RPMI8226 (cell line): ENCODE measurements around the gene BNIP5.

ENCODE experiments used
- DNase-seq: peaks from one replicate; pipeline ENCODE4 v3.0.0-alpha.2; 2015

BNIP5 gene, protein sequence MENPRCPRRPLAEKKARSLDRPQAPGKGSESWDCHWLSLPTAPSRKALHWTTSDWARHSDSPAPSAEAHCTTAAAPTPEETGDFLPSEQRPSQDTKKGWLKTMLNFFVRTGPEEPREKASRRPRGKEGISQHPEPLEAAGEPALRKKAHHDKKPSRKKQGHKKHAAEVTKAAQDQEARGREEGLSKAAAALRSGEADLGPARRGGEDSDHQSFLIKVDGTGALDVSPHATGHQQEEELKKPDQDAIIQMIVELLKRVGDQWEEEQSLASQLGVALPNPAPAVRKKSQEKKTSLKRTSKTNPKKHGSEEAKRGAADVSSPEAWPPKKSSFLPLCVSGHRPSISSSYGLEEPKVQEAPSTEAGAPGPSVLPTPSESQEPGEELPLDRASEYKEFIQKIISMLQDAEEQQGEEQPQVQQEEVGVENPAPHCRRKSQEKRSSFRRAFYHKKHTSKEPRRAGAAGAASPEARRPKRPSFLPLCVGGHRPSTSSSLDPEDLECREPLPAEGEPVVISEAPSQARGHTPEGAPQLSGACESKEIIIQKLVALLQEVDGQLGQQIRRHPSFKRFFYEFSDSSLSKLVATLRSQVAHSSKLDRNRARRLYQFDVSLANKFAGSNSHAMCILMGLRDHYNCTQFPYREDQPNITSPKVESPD

DNA sequence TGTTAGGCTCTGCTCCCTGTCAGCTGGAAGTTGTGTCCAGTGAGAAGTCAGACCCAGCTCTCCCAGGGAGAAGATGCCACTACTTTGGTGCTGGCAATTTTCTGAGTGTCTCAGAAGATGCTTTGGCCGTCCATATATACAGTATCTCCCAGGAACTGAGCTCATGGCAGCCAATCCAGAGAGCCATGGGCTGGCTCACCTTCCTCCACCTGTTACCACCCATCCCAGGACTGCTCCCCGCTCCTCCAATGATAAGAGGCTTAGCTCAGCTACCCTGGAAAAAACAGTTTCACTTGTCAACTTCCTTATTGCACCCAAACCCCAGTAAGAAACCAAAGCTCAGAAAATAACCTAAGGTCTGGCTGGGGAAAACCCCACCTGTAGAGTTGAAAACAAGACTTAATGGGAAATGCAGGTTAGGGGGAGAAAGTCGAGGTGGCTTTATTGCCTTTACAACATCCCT lies at the start of gene BNIP5:
Gene BNIP5 (minus strand): TSS at position 110 of the 463 bp plus-strand sequence. CDS start 6,198 bp downstream, outside the sequence.
- peak; percentile 48 for DNase-seq

DNA sequence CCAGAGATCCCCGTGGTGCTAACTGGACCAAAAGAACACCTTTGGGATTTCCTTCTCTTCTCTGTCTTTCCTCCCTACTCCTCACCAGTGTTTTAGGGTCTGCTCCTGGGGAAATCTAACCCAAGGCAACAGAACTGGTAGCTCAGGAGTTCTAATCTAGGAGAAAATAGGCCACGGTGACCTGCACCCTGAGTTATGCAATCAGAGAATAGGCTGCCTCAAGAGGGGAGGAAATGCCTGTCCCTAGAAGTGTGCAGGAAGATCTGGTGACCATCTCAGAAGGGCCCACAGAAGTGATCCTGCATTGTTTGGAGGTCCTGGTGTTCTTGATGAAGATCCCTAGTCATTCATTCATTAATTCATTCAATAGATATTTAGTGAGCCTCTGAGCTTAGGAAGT lies 47.4 kb upstream of the BNIP5 start:
- DNase-seq: no peak

DNA sequence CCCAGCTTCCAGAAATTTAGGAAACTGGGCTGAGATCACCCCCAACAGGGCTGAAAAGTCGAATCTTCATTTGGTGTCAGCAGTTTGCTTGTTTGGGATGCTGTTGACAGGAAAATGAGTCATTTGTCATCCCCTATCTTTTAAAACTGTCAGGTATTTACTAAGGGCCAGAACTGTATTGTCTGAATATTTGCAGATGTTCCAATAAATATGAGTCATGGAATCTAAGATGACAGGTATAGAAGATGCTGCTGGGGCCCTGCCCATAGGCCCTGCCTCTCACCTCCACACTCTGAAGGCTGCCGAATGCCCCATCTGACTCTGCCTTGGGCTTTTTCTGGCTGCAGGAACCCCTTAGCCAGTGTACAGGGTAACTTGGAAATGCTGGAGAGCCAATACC lies 46.9 kb upstream of the BNIP5 start:
- no peak for DNase-seq

DNA sequence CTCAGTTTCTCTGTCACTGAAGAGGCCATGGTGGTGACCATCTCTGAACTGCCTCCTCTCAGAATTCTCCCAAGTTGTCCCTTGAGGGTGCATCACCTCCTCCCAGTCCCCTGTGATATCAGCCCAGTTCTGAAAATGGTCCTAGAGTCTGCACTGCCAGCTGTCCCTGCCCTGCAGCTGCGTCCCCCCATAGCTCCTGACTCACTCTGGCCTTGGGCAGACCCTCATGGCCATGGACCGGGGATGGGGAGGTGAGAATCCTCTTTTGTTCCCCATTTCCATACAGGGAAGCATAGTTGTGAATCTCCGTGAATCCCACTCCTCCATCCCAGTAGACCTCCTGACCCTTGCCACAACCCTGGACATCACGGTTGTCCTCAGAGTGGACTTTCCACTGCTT lies 46.3 kb upstream of the BNIP5 start:
- no peak for DNase-seq

DNA sequence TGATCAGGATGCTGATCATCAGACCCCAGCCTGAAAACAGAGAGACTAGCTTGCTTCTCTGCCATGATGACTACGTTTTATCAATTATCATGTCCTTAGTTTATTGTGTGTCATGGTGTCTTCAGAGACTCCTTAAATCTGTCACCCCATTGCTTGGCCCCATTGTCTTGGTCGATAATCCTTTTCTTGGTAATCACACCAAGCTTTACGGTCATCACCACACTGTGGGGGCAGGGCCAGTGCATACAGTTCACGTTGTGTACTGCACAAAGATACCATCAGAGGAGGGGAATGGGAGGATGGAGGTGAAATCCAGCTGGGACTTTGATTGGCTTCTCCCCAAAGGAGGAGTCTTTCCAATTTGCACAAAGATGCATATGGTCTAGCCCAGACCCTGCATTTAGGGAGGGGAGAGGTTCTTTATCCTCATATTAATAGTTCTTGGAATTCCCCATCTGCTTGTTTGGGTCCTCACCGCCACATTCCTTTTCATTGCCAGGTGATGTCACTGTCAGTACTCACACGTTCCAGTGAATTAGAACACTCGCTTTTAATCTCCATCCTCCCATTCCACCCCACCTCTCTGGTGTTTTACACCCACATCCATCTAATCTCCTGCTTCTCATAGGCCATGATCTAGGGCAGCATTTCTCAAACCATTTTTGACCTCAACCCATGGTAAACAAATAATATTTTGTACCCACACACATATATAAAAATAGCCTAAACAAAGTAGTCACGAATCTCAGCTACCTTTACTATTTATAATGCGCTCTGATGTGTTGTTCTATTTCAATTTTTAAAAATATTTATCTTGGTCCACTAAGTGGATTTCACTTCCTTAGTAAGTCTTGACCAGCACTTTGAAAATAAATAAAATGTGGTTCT lies 45.1 kb upstream of the BNIP5 start:
- no peak for DNase-seq

DNA sequence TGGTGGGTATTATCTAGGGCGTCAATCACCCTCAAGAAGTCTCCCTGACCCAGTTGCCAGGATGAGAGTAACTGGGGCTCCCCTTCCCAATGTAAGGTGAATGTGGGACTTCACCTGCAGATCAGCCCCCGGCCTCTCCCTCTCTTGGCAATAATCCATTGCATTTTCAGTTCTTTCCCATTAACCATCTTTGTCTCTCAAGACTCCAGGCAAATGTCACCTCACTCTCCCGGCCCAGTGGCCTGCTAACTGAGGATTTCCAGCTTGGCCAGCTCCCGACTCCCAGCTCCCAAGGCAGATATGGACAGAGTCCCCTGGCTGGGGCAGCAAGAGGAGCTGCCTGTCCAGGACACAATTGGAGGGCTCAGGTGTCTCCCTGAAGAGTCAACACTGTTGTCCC lies 43.5 kb upstream of the BNIP5 start:
- no peak for DNase-seq

DNA sequence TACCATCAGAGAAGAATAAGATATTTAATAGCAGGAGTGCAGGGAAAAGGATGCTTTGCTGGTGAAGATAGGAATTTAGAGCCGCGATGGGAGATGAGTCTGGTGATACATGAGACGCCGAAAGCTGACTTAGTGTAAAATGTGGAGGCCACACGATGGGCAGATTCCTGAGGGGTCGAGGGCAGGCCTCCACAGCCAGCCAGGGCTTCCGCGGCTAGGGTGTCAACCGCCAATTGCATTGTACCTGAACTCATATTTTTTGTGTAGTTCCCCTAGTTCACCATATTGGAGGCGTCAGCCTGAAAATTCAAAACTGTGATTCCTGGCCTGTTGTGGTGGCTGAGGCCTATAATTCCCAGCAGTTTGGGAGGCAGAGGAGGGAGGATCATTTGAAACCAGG lies 42.2 kb upstream of the BNIP5 start:
- no peak for DNase-seq

DNA sequence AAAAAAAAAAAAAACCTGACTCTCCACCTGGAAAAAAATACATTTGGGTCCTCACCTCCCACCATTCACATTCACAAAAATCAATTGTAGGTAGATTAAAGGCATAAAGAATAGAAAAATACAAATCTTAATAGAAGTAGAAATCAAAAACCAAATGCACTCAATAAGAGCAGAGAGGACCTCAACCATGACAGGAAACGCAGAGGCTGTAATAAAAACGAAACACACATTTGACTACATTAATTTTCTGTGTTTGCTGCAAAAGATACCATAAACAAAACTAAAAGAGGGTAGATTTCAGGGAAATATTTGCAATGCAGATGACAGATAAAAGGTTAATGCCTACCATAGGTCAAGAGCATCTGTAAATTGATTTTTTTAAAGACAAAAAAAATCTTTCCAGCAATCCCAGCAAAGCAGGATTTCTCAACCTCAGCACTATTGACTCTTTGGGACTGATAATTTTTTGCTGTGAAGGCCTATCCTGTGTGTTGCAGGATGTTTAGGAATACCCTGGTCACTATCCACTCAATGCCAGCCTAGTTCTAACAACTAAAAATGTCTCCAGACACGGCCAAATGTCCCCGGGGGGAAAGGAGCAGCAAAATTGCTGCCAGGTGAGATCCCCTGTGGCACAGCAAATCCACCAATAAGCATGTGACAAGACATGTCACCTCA lies 41.7 kb upstream of the BNIP5 start:
- DNase-seq: no peak

DNA sequence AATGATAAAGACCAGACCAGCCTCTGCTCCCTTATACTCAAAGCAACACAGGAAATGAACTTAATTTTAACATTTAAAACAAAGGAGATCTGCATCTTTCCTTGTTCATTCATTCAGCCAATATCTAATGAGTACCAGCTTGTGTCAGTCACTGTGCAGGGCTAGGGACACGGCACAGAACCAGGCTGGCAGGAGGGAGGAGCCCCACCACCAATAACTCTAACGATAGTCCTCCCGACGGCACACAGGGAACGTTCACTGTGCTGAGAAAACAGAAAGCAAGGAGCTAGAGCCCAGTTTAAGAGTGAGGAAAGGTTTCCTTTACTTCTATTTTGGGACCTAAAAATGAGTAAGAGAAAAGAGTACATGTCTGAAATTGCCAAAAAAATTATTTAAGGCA lies 40.9 kb upstream of the BNIP5 start:
- DNase-seq: no peak

DNA sequence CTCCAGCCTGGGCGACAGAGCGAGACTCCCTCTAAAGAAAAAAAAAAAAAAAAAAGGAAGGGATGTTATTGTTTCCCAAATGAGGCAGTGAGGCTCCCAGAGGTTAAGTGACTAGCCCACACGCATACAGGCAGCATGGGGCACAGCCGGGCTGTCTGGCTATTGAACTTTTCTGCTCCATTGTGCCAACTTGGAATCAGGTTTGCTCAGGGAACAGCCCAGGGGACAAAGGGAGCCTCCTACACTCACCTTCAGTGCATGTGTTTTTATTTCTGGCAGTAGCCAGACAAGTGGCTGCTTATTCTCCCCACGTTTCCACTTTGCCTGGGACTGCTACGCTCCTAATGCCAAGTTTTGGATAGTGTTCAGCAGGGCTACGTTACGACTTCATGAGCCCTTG lies 40.1 kb upstream of the BNIP5 start:
- no peak for DNase-seq

DNA sequence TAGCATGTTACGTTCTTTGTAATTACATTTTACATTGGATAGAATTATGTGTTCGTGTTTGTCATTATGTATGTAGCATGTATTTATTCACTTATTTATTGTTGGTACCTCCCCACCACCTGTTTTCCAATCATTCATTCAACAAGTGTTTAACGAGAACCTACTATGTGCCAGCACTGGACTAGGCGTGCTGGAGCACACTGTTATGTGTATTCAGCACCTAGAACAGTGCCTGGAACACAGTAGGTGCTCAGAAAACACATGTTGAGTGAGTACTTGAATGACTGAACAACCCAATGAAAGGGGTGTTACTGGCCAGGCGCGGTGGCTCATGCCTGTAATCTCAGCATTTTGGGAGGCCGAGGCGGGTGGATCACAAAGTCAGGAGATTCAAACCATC lies 39.5 kb upstream of the BNIP5 start:
- DNase-seq: no peak

DNA sequence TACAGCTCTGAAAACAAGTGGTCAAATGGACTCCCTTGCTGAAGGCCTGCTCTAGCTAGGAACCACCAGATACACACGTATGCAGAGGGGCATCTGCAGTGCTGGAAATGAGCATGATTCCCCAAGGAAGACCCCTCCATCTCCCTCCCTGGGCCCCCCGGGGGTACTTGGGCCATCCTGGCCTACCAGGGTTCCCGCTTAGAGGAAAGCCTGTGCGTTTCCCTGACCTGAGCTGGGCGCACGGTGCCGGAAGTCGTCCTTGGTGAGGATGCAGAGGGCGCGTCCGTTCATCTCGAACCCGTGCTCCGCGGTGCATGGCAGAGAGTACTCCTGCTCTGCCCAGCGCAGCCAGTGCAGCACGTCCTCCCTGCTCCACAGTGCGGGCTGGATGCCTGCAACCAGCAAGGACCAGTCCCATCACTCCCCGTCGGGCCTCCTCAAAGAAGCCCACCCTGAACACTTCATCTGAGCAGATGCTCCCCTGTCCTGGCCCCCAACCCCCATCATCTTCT lies 39.0 kb upstream of the BNIP5 start:
- no peak for DNase-seq

DNA sequence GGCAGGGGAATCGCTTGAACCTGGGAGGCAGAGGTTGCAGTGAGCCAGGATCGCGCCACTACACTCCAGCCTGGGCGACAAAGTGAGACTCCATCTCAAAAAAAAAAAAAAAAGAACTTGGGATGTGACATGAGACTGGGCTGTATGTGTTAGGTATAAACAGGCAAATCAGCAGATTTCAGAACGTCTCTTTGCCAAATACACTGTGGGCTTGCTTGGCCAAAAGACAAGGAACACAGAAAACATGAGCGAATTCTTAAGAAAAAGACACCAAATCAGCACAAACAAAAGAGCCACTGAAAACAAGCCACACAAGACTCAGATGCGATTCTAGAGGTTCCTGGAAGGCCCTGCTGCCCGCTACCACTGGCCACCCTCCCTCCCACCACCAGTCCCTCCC lies 38.3 kb upstream of the BNIP5 start:
- peak; percentile 49 for DNase-seq

DNA sequence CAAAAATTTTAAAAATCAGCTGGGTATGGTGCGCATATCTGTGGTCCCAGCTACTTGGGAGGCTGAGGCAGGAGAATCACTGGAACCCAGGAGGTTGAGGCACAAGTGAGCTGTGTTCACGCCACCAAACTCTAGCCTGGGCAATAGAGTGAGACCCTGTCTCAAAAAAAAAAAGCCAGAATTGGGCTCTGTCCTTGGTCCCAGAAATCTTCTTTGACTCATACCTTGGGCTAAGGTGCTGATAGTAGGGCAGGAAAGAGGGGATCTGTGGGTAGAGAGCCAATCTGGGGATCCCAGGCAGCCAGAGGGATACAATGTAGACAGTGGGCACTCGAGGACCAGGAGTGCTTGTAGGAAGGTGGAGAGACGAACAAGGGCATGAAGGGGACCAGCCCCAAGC lies 37.5 kb upstream of the BNIP5 start:
- no peak for DNase-seq

DNA sequence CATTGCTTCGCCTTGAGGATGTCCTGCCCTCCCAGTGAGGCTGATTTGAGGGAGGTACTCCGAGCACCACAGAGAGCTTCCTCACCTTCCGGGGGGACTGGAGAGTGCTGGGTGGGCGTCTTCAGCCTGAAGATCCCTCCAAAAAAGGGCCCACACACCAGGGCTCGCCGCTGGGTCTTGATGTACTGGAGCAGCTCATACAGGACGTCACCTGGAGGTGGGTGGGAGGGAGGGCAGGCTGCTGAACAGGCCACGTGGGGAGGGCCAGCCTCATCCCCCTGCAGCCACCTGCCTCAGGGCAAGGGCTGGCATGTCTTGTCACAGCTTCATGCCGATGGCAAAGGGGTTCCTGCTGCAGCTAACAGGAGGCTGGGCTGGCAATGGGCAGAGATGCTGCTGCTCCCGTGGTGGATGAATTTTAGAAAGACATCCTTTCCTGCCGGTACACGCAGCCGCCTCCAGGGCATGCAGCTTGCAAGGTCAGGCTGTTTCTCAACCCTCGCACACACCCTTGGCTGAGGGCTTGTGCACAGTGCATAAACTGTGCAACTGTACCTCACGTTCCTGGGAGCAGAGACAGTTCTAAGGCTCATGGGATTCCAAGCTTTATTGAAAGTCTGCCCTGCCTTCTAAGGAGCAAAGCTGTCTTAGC lies 36.8 kb upstream of the BNIP5 start:
- DNase-seq: peak; percentile 47

DNA sequence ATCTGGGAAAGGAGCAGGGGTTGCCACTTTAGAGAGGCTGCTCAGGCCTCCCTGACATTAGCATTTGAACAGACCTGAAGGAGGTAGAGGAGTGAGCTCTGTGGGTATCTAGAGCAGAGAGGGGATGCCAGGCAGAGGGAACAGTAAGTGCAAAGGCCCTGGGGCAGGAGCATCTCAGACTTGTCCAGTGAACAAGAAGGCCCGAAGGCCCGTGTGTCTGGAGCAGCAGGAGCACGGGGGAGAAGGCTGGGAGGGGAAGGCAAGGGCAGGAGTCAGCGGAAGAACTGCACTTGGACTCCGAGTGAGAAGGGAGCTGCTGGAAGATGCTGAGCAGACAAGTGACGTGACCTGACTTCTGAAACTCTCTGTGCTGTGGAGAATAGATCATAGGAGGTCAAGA lies 35.4 kb upstream of the BNIP5 start:
- DNase-seq: no peak

DNA sequence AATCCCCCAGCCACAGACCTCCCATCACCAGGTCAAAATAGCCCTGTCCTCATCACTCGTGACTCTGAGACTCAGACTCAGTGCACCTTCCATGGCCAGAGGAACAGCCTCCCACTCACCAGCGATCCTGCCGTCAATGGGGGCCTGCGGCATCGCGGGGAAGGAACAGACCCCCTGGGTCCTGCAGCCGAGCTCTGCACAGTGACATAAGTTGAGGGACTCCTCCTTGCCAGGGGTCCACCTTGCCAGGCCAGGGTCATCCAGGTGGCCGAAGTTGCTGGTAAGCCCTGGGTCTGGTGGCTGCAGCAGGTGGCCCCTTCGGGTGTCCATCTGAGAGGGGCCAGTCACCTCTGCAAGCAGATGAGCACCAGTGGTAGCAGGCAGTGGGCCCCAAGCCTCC lies 34.5 kb upstream of the BNIP5 start:
- no peak for DNase-seq

DNA sequence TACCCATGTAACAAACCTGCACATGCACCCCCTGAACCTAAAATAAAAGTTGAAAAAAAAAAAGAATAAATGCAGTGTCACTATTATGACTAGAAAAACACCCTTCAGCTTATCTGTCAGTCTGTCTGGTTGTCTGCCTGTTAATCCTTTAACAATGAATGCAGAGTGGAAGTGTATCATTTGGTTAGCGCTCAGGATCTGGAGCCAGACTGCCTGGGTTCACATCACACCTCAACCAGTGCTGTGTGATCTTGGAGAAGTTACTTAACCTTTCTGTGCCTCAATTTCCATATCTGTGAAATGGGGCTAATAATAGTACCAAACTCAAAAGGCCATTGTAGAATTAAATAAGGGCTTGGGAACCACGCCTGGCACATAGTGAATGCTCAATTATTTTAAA lies 34.0 kb upstream of the BNIP5 start:
- no peak for DNase-seq

DNA sequence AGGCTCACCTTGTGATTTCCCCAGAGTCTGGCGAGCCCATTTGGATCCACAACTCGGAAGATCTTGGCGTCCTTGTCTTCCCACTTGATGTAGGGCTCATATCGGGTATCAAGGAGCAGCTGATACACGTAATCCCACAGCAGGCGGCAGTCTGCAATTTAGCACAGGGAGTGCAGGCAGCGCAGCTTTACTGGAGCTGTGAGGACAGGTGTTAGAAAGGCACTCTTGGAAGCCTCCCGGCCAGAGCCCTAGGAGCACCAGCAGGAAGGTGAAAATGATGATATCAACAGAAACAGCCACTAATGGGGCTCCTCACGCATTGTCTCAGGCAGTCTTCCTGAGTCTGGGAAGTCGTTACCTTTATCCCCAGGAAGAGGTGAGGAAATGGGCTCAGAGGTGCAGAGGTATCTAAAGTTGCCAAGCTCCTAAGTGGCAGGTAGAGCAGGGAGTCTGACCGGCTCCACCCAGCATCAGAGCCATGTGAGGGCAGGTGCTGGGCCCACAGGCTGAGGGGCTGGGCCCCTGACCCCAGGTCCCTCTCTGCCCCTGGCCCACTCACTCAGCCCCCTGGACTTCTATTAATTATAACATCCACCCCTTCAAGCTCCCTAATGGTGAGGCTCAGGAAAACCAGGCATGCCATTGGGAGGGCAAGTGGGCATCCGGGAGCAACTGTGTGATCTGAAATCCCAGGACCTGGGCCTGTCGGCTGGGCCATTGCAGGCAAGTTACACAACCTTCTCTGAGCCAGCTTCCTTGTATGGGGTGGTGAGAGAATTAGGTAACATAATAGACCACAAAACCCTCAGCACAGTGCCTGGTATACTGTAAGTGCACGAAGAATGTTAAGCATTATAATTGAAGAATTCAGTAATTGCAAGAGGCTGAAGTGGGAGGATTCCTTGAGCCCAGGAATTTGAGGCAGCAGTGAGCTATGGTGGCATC lies 32.5 kb upstream of the BNIP5 start:
- DNase-seq: no peak

DNA sequence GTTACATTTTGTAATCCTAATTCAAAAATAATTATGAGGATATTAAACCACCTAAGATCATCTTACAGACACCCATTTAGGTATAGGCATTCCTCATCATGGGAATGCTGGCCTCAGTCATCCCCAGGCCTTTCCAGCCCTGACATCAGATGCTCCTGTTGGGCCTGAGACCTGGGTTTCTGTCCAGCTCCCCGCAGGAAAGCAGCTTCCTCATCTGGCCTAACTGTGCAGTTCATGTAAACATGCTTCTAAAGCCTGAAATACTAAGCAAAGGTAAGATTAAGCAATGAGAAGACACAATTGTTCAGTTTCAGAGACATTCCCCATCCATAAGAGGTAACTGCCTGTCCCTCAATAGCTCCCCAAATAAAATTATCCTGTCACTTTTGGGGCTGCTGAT lies 31.7 kb upstream of the BNIP5 start:
- no peak for DNase-seq

DNA sequence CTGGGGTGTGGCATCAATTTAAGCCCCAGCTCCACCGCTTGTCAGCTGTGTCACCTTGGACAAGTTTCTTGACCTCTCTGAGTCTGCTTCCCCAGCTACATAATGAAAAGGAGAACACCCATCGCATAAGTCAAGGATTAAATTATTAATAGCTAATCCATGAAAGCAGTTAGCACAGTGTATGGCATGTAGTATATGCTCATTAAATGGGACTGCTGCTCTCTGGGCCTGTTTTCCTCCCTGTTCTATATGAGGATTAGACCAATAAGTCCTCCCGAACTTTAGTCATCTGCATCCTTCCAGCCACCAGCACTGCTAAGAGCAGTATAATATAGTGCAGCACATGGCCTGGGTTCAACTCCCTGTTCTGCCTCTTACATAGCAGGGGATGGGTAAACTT lies 31.1 kb upstream of the BNIP5 start:
- DNase-seq: no peak
